Measurements from ENCODE around the gene PCDHB6.
"Not testable (repeated sequence)": the region's sequence is repeated elsewhere in the genome, so short reads cannot be mapped to it uniquely, and the experiment has no call there.

GRCh38 chr5:141189131-141189530 is 39.3 kb downstream of the PCDHB6 start:
- TF ChIP-seq EZH2 (IDR thresholded peaks at IDR 0.05); POLR2AphosphoS5 (IDR thresholded peaks at IDR 0.05; ENCODE audit: borderline replicate concordance, low read depth, low read length); FOXP2 (optimal IDR thresholded peaks at IDR 0.05; ENCODE audit: control extremely low read depth, extremely low read length, insufficient read depth): not testable (repeated sequence)
